ENCODE measurements around the gene CLDN2.
"Not testable (repeated sequence)": the region's sequence is repeated elsewhere in the genome, so short reads cannot be mapped to it uniquely, and the experiment has no call there.

The CLDN2 gene

GRCh38 chrX:106966547-106966946 lies 46.3 kb downstream of the CLDN2 start:
- DNase-seq, result not testable (repeated sequence)

- no peak for DNase-seq
These were observed 52.7 kb downstream of the CLDN2 start for GRCh38 chrX:106972896-106973295.

- DNase-seq, result no peak
These were observed 53.4 kb downstream of the CLDN2 start for GRCh38 chrX:106973433-106974149.

GRCh38 chrX:106976416-106976815 lies 56.2 kb downstream of the CLDN2 start:
- DNase-seq, result no peak
